Upper lobe of right lung (tissue), 1 donor: ENCODE measurements around the gene RUNX2. TPM values are rescaled to one million over a fixed set of nuclear protein-coding genes. Genes with fewer than 3 reads are reported as not detected.
"Not testable (repeated sequence)": the region's sequence is repeated elsewhere in the genome, so short reads cannot be mapped to it uniquely, and the experiment has no call there.

Source experiments
- ATAC-seq: fragments of 200-7000 bp; cut with Tn5 transposase; one replicate; pipeline ENCODE4 v1.9.1; 2020; ENCODE audit warnings: mild to moderate bottlenecking, moderate library complexity
- DNase-seq: peaks from one replicate; pipeline ENCODE4 v3.0.0-alpha.2; 2020
- H3K27ac ChIP-seq: fragments of 200-600 bp; one replicate; pipeline ENCODE4 v1.8.0; 2022
- H3K27me3 ChIP-seq: fragments of 200-600 bp; one replicate; pipeline ENCODE4 v1.8.0; 2022; ENCODE audit warnings: mild to moderate bottlenecking
- H3K36me3 ChIP-seq: fragments of 200-600 bp; one replicate; pipeline ENCODE4 v1.8.0; 2022
- H3K4me1 ChIP-seq: fragments of 200-600 bp; one replicate; pipeline ENCODE4 v1.8.0; 2022
- H3K4me3 ChIP-seq: fragments of 200-600 bp; one replicate; pipeline ENCODE4 v1.8.0; 2022; ENCODE audit warnings: mild to moderate bottlenecking
- H3K9me3 ChIP-seq: fragments of 200-600 bp; one replicate; pipeline ENCODE4 v1.8.0; 2022
- CTCF ChIP-seq: fragments of 200-600 bp; IDR thresholded peaks from one replicate; pipeline ENCODE4 v1.8.0; 2022; ENCODE audit warnings: antibody characterized with exemption
- intact Hi-C: fragments of 100-400 bp; cut with DNase I; formaldehyde crosslinking; loops from one replicate; pipeline ENCODE4 v1.11.0; 2022
- total RNA-seq: library from RNA; stranded (reverse); fragmentation: NEBNext Ultra II Directional; extraction: Animal tissue kit (Norgen Biotek cat#: 25700); gene quantifications from one replicate; pipeline ENCODE4 v1.2.1, GENCODE V29; 2021
- donor health status: DM: no; HTN: yes; CAD: no; lungs with severe emphysema.

Gene RUNX2
- total RNA-seq, 1 donor from 2014 or later: 4.6 TPM

- no peak overlapping the region for H3K4me3 ChIP-seq
- DNase-seq: no peak
- H3K9me3 ChIP-seq: no peaks in the 10 kb centered on the region
- H3K27me3 ChIP-seq: no peaks in the 10 kb centered on the region
- ATAC-seq: no peak
- no peaks in the 10 kb centered on the region for H3K4me1 ChIP-seq
- no peak overlapping the region for H3K27ac ChIP-seq
- H3K36me3 ChIP-seq: no peaks in the 10 kb centered on the region
- no peak for TF ChIP-seq CTCF
- intact Hi-C loops: no loop called here
Observed at GRCh38 chr6:45460166-45460565, 132.0 kb downstream of the RUNX2 start.

GRCh38 chr6:45461486-45461885, 133.4 kb downstream of the RUNX2 start:
- H3K27ac ChIP-seq: no peak overlapping the region
- H3K27me3 ChIP-seq: no peaks in the 10 kb centered on the region
- ATAC-seq (no peak), DNase-seq (no peak)
- H3K4me3 ChIP-seq: no peak overlapping the region
- no peaks in the 10 kb centered on the region for H3K4me1 ChIP-seq
- H3K9me3 ChIP-seq: no peaks in the 10 kb centered on the region
- intact Hi-C loops: no loop called here
- no peaks in the 10 kb centered on the region for H3K36me3 ChIP-seq
- no peak for TF ChIP-seq CTCF

GRCh38 chr6:45462190-45463134, 134.3 kb downstream of the RUNX2 start:
- intact Hi-C loops: no loop called here
- no peaks in the 10 kb centered on the region for H3K36me3 ChIP-seq
- no peak for ATAC-seq
- H3K4me3 ChIP-seq: no peak overlapping the region
- H3K27me3 ChIP-seq: no peaks in the 10 kb centered on the region
- no peak for TF ChIP-seq CTCF
- no peaks in the 10 kb centered on the region for H3K9me3 ChIP-seq
- no peak for DNase-seq
- H3K4me1 ChIP-seq: no peaks in the 10 kb centered on the region
- H3K27ac ChIP-seq: no peak overlapping the region

GRCh38 chr6:45464685-45465084, 136.6 kb downstream of the RUNX2 start:
- Histone ChIP-seq H3K27me3 (no peaks in the 10 kb centered on the region), H3K4me3 (no peak overlapping the region), H3K9me3 (no peaks in the 10 kb centered on the region), H3K4me1 (no peaks in the 10 kb centered on the region), H3K36me3 (no peaks in the 10 kb centered on the region), H3K27ac (no peak overlapping the region)
- intact Hi-C loops: no loop called here
- DNase-seq (no peak), ATAC-seq (no peak)
- TF ChIP-seq CTCF: no peak

- DNase-seq (no peak), ATAC-seq (no peak)
- intact Hi-C loops: no loop called here
- Histone ChIP-seq H3K4me1 (no peaks in the 10 kb centered on the region), H3K27ac (no peak overlapping the region), H3K9me3 (no peaks in the 10 kb centered on the region), H3K36me3 (no peaks in the 10 kb centered on the region), H3K27me3 (no peaks in the 10 kb centered on the region), H3K4me3 (no peak overlapping the region)
- TF ChIP-seq CTCF: no peak
Observed at GRCh38 chr6:45466686-45467085, 138.6 kb downstream of the RUNX2 start.

- H3K4me3 ChIP-seq, H3K27ac ChIP-seq: not testable (repeated sequence)
Observed at GRCh38 chr6:45467417-45467816, 139.3 kb downstream of the RUNX2 start.

More at GRCh38 chr6:45467417-45467816, 139.3 kb downstream of the RUNX2 start:
- H3K9me3 ChIP-seq, intact Hi-C loops, ATAC-seq, H3K27me3 ChIP-seq, H3K36me3 ChIP-seq, H3K4me1 ChIP-seq, DNase-seq: not testable (repeated sequence)
